ENCODE data around the gene NEURL1. TPM values are rescaled to one million over a fixed set of nuclear protein-coding genes. Genes with fewer than 3 reads are reported as not detected.

NEURL1 gene
- total and polyA plus RNA-seq, 10 of the 15 experiments (the other 5 are each of a cell fraction or from before 2014, with no cell fraction given), result 0.02 to 0.05 (median 0.05) TPM; not detected in 6

GRCh38 chr10:103510791-103511752 is 17.6 kb downstream of the NEURL1 start:
- DNase-seq (ENCODE audit: low read depth, low spot score), result no peak

More at GRCh38 chr10:103510791-103511752, 17.6 kb downstream of the NEURL1 start:
- TF ChIP-seq, protein P1, sequence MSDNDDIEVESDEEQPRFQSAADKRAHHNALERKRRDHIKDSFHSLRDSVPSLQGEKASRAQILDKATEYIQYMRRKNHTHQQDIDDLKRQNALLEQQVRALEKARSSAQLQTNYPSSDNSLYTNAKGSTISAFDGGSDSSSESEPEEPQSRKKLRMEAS (IDR thresholded peaks at IDR 0.05; ENCODE audit: low read depth, low read length), result no peak
- TF ChIP-seq, protein P2, sequence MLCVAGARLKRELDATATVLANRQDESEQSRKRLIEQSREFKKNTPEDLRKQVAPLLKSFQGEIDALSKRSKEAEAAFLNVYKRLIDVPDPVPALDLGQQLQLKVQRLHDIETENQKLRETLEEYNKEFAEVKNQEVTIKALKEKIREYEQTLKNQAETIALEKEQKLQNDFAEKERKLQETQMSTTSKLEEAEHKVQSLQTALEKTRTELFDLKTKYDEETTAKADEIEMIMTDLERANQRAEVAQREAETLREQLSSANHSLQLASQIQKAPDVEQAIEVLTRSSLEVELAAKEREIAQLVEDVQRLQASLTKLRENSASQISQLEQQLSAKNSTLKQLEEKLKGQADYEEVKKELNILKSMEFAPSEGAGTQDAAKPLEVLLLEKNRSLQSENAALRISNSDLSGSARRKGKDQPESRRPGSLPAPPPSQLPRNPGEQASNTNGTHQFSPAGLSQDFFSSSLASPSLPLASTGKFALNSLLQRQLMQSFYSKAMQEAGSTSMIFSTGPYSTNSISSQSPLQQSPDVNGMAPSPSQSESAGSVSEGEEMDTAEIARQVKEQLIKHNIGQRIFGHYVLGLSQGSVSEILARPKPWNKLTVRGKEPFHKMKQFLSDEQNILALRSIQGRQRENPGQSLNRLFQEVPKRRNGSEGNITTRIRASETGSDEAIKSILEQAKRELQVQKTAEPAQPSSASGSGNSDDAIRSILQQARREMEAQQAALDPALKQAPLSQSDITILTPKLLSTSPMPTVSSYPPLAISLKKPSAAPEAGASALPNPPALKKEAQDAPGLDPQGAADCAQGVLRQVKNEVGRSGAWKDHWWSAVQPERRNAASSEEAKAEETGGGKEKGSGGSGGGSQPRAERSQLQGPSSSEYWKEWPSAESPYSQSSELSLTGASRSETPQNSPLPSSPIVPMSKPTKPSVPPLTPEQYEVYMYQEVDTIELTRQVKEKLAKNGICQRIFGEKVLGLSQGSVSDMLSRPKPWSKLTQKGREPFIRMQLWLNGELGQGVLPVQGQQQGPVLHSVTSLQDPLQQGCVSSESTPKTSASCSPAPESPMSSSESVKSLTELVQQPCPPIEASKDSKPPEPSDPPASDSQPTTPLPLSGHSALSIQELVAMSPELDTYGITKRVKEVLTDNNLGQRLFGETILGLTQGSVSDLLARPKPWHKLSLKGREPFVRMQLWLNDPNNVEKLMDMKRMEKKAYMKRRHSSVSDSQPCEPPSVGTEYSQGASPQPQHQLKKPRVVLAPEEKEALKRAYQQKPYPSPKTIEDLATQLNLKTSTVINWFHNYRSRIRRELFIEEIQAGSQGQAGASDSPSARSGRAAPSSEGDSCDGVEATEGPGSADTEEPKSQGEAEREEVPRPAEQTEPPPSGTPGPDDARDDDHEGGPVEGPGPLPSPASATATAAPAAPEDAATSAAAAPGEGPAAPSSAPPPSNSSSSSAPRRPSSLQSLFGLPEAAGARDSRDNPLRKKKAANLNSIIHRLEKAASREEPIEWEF (IDR thresholded peaks at IDR 0.05; ENCODE audit: insufficient replicate concordance, low read depth, low read length), result no peak
- TF ChIP-seq POLR2A (IDR thresholded peaks at IDR 0.05; ENCODE audit: low read depth, low read length), result no peak
- TF ChIP-seq ZZZ3 (IDR thresholded peaks at IDR 0.05; ENCODE audit: control insufficient read depth, insufficient read length, low read depth), result no peak
- TF ChIP-seq, protein P3, sequence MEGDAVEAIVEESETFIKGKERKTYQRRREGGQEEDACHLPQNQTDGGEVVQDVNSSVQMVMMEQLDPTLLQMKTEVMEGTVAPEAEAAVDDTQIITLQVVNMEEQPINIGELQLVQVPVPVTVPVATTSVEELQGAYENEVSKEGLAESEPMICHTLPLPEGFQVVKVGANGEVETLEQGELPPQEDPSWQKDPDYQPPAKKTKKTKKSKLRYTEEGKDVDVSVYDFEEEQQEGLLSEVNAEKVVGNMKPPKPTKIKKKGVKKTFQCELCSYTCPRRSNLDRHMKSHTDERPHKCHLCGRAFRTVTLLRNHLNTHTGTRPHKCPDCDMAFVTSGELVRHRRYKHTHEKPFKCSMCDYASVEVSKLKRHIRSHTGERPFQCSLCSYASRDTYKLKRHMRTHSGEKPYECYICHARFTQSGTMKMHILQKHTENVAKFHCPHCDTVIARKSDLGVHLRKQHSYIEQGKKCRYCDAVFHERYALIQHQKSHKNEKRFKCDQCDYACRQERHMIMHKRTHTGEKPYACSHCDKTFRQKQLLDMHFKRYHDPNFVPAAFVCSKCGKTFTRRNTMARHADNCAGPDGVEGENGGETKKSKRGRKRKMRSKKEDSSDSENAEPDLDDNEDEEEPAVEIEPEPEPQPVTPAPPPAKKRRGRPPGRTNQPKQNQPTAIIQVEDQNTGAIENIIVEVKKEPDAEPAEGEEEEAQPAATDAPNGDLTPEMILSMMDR (IDR thresholded peaks at IDR 0.05 in 2 of 3, conservative IDR thresholded peaks at IDR 0.05 in 1 of 3; ENCODE audit: control insufficient read depth in 2 of 3, extremely low read depth in 1 of 3, insufficient read depth in 1 of 3, low read depth in 3 of 3, low read length in 3 of 3), result no peak
- no peak for TF ChIP-seq POLR2AphosphoS5 (IDR thresholded peaks at IDR 0.05; ENCODE audit: low read length)
- TF ChIP-seq CHD4 (IDR thresholded peaks at IDR 0.05), result no peak
- TF ChIP-seq RUNX3 (IDR thresholded peaks at IDR 0.05; ENCODE audit: low read length), result no peak
- TF ChIP-seq STAT1 (conservative IDR thresholded peaks at IDR 0.05), result no peak
- TF ChIP-seq TAF1 (IDR thresholded peaks at IDR 0.05; ENCODE audit: borderline replicate concordance, low read depth, low read length), result no peak
- ChIA-PET POLR2A (no interaction called here), SMC1A (ENCODE audit: uncharacterized antibody, unreplicated experiment) (interaction anchor here (1.0 to 1.4 kb wide), 3 partner anchors 14 to 30 kb away, joined by 3 read pairs; no protein-coding TSS in a partner anchor), RAD21 (ENCODE audit: unreplicated experiment) (no interaction called here), CTCF (interaction anchor here (1.5 kb wide), 1 partner anchor 194 kb away, joined by 3 read pairs; no protein-coding TSS in a partner anchor)
- H3K79me2 ChIP-seq (ENCODE audit: control insufficient read depth, insufficient read depth, low read length), result no peaks in the 10 kb centered on the region
- BruUV-seq (replicated peaks), result no TSS peak
- no peak for FAIRE-seq
- no peak overlapping the region for H3K9ac ChIP-seq (ENCODE audit: control insufficient read depth, insufficient read depth, low read length)
- H3K4me3 ChIP-seq, result no peak overlapping the region
- intact Hi-C loops (cut with micrococcal nuclease; ENCODE audit: unreplicated experiment) (no loop called here), in situ Hi-C loops (cut with MboI) (no loop called here)
- H3K4me2 ChIP-seq (ENCODE audit: control insufficient read depth, insufficient read depth), result no peak overlapping the region
- peaks cover 0 to 2% of the 10 kb centered on the region in 2 experiments; a peak in 2 of 4 replicates for H3K27me3 ChIP-seq (replicated peaks in 1 of 2; ENCODE audit: control insufficient read depth in 2 of 2, insufficient read depth in 2 of 2, low read length in 1 of 2)
- no peaks in the 10 kb centered on the region for H3K36me3 ChIP-seq (ENCODE audit: control insufficient read depth in 2 of 2, insufficient read depth in 2 of 2, low read length in 1 of 2)
- H3K4me1 ChIP-seq (ENCODE audit: control insufficient read depth, insufficient read depth, low read length), result peaks cover 10% of the 10 kb centered on the region
- WGBS (ENCODE audit: insufficient coverage, insufficient replicate concordance, low lambda C conversion rate, missing lambda C conversion rate), result 24% methylated on average over 10 of the region's 10 CpGs
- no peak overlapping the region for H2AFZ ChIP-seq (ENCODE audit: control insufficient read depth, low read depth, low read length)
- no peak overlapping the region for H3K27ac ChIP-seq (ENCODE audit: control insufficient read depth, insufficient read depth)
- no peak for ATAC-seq
- no peaks in the 10 kb centered on the region for H3K9me3 ChIP-seq (replicated peaks; ENCODE audit: control insufficient read depth, insufficient read depth, low read length)
- no peaks in the 10 kb centered on the region for H4K20me1 ChIP-seq (ENCODE audit: control insufficient read depth, insufficient read depth)

Measured in GM12878 (cell line).